A549 (cell line): ENCODE results near the gene SKI. TPM values are rescaled to one million over a fixed set of nuclear protein-coding genes. Genes with fewer than 3 reads are reported as not detected.

ENCODE experiments used
- ATAC-seq, 2 experiments: fragments of 200-7000 bp in 1 of 2; fragments of >200 bp in 1 of 2; cut with Nextera tagmentation in 1 of 2; cut with Tn5 transposase in 1 of 2; 3 replicates each; pipeline versions ENCODE4 v1.8.0 to v1.9.1; 2018 to 2020; ENCODE audit warnings: mild to moderate bottlenecking in 1 of 2, moderate library complexity in 1 of 2
- CTCF ChIA-PET: fragments of 300-600 bp; sonication (Branson Sonifier 250); formaldehyde crosslinking; extraction: SDS; loops from one replicate; lab custom pipeline; 2021; ENCODE audit warnings: antibody characterized with exemption, inconsistent platforms; lab: Yijun Ruan, JAX
- POLR2A ChIA-PET: fragments of 350-600 bp; formaldehyde crosslinking; extraction: SDS; loops from one replicate; lab custom pipeline; 2021; ENCODE audit warnings: antibody characterized with exemption, inconsistent platforms; lab: Yijun Ruan, JAX
- DNase-seq, 2 experiments: peaks; one replicate each; pipeline versions ENCODE4 v3.0.0 to v3.0.0-alpha.2; 2011 to 2016; ENCODE audit warnings: low read depth in 1 of 2, low spot score in 1 of 2
- FAIRE-seq: peaks from 2 replicates; lab custom pipeline; 2011; peaks lifted over from hg19 to GRCh38; lab: Jason Lieb, UNC
- H3K27ac ChIP-seq, 2 experiments: fragments of >200 bp; sonication (Bioruptor Twin); formaldehyde crosslinking; 3 replicates each; pipeline ENCODE4 v1.5.1; 2016 to 2017
- H3K4me1 ChIP-seq: fragments of >200 bp; sonication (Bioruptor Twin); formaldehyde crosslinking; 3 replicates; pipeline ENCODE4 v1.6.1; 2016
- H3K4me2 ChIP-seq: fragments of >200 bp; sonication (Bioruptor Twin); formaldehyde crosslinking; 3 replicates; pipeline ENCODE4 v1.6.1; 2016
- H3K4me3 ChIP-seq: fragments of >200 bp; sonication (Bioruptor Twin); formaldehyde crosslinking; 3 replicates; pipeline ENCODE4 v1.5.1; 2016
- H3K9me3 ChIP-seq: fragments of >200 bp; sonication (Bioruptor Twin); formaldehyde crosslinking; 3 replicates; pipeline ENCODE4 v1.6.1; 2016
- CHD4 ChIP-seq: fragments of 200-600 bp; sonication (generic); IDR thresholded peaks from 2 replicates; pipeline ENCODE4 v1.6.1; 2016; ENCODE audit warnings: antibody characterized with exemption, mild to moderate bottlenecking, borderline replicate concordance
- EHF ChIP-seq: fragments of 250-450 bp; sonication (Bioruptor Pico); IDR thresholded peaks from 2 replicates; pipeline ENCODE4 v1.5.0; 2020; ENCODE audit warnings: mild to moderate bottlenecking
- EHMT2 ChIP-seq: fragments of 200-600 bp; sonication (generic); IDR thresholded peaks from 2 replicates; pipeline ENCODE4 v1.6.1; 2016; ENCODE audit warnings: antibody characterized with exemption, low read depth, mild to moderate bottlenecking, moderate library complexity
- ELK1 ChIP-seq: fragments of 150-350 bp; IDR thresholded peaks from 2 replicates; pipeline ENCODE4 v1.6.1; 2014; ENCODE audit warnings: low read depth, mild to moderate bottlenecking, low read length
- FOSB ChIP-seq: fragments of 250-450 bp; sonication (Bioruptor Pico); IDR thresholded peaks from 2 replicates; pipeline ENCODE4 v1.5.0; 2020; ENCODE audit warnings: mild to moderate bottlenecking, moderate library complexity
- HEYL ChIP-seq: fragments of 250-450 bp; sonication (Bioruptor Pico); IDR thresholded peaks from 2 replicates; pipeline ENCODE4 v1.8.0; 2021; ENCODE audit warnings: mild to moderate bottlenecking, moderate library complexity
- HMGXB4 ChIP-seq: fragments of 250-450 bp; sonication (Bioruptor Pico); IDR thresholded peaks from 2 replicates; pipeline ENCODE4 v1.5.0; 2021; ENCODE audit warnings: mild to moderate bottlenecking, moderate library complexity, borderline replicate concordance
- KDM5A ChIP-seq: fragments of 200-600 bp; sonication (generic); IDR thresholded peaks from 2 replicates; pipeline ENCODE4 v1.6.1; 2016; ENCODE audit warnings: antibody characterized with exemption, mild to moderate bottlenecking
- MAZ ChIP-seq: fragments of 150-350 bp; IDR thresholded peaks from 2 replicates; pipeline ENCODE4 v1.6.1; 2014; ENCODE audit warnings: antibody characterized with exemption, low read depth, low read length, borderline replicate concordance
- MYC ChIP-seq: IDR thresholded peaks from 2 replicates; pipeline ENCODE4 v1.6.1; 2012; ENCODE audit warnings: mild to moderate bottlenecking, inconsistent platforms, low read length, improper control_type of control experiment, borderline replicate concordance
- PHF8 ChIP-seq: fragments of 200-600 bp; sonication (generic); IDR thresholded peaks from 2 replicates; pipeline ENCODE4 v1.6.1; 2016; ENCODE audit warnings: low read depth, mild to moderate bottlenecking, antibody characterized with exemption, moderate library complexity, borderline replicate concordance
- POLR2A ChIP-seq: IDR thresholded peaks from 2 replicates; pipeline ENCODE4 v1.6.1; 2012; ENCODE audit warnings: mild to moderate bottlenecking, low read length
- POLR2AphosphoS2 ChIP-seq: conservative IDR thresholded peaks from 2 replicates; pipeline ENCODE4 v1.6.1; 2012; ENCODE audit warnings: low read length, improper control_type of control experiment, inconsistent platforms
- RAD21 ChIP-seq, 2 experiments: fragments of >200 bp in 1 of 2; sonication (Bioruptor Twin) in 1 of 2; formaldehyde crosslinking in 1 of 2; IDR thresholded peaks in 1 of 2; conservative IDR thresholded peaks in 1 of 2; 2 replicates in 1 of 2; 3 replicates in 1 of 2; pipeline ENCODE4 v1.6.1; 2012 to 2018; ENCODE audit warnings: inconsistent platforms in 1 of 2
- RARB ChIP-seq: fragments of 250-450 bp; sonication (Bioruptor Pico); IDR thresholded peaks from 2 replicates; pipeline ENCODE4 v1.8.0; 2021; ENCODE audit warnings: mild to moderate bottlenecking, moderate library complexity
- RCOR1 ChIP-seq: fragments of 150-350 bp; IDR thresholded peaks from 2 replicates; pipeline ENCODE4 v1.6.1; 2014; ENCODE audit warnings: antibody characterized with exemption, low read length, low read depth
- RNF2 ChIP-seq: fragments of 200-600 bp; sonication (generic); IDR thresholded peaks from 2 replicates; pipeline ENCODE4 v1.6.1; 2016; ENCODE audit warnings: low read depth, mild to moderate bottlenecking, antibody characterized with exemption, moderate library complexity, borderline replicate concordance
- TP53 ChIP-seq: fragments of 250-450 bp; sonication (Bioruptor Pico); IDR thresholded peaks from 2 replicates; pipeline ENCODE4 v1.5.0; 2021; ENCODE audit warnings: mild to moderate bottlenecking, moderate library complexity
- ZNF302 ChIP-seq: fragments of 250-450 bp; sonication (Bioruptor Pico); IDR thresholded peaks from 2 replicates; pipeline ENCODE4 v1.9.0; 2021; ENCODE audit warnings: inconsistent platforms, mild to moderate bottlenecking, moderate library complexity
- WGBS: methylation state at CpG from one replicate; pipeline ENCODE4 v1.1.6; 2017; ENCODE audit errors: missing lambda C conversion rate; 5-methylcytosine and 5-hydroxymethylcytosine counted together
- polyA plus RNA-seq, 4 experiments: library from polyadenylated mRNA; depleted of rRNA in 3 of 4; stranded (reverse); fragments of >200 nt; fragmentation: RNase III in 1 of 4; extraction: RNeasy Plus Mini Kit Qiagen cat#74134 plus additional on column Dnase treatment in 1 of 4; gene quantifications; 2 replicates in 3 of 4; 3 replicates in 1 of 4; pipeline ENCODE4 v1.2.3, GENCODE V29; 2011 to 2017
- TF ChIP-seq, protein P1 (sequence below): fragments of >200 bp; sonication (Bioruptor Twin); formaldehyde crosslinking; IDR thresholded peaks from 3 replicates; pipeline ENCODE4 v1.6.1; 2016
- TF ChIP-seq, protein P2 (sequence below): IDR thresholded peaks from 2 replicates; pipeline ENCODE4 v1.6.1; 2012; ENCODE audit warnings: low read depth, borderline replicate concordance
- TF ChIP-seq, protein P3 (sequence below): fragments of 250-450 bp; sonication (Bioruptor Pico); IDR thresholded peaks from 2 replicates; pipeline ENCODE4 v1.5.0; 2020; ENCODE audit warnings: low read depth, mild to moderate bottlenecking, moderate library complexity

The SKI gene
- polyA plus RNA-seq, 2 of the 4 experiments (the other 2 are of a cell fraction) = 2.8 to 12.0 TPM

GRCh38 chr1:2347409-2347785, 119.3 kb downstream of the SKI start (continued):
- TF ChIP-seq, protein P1, sequence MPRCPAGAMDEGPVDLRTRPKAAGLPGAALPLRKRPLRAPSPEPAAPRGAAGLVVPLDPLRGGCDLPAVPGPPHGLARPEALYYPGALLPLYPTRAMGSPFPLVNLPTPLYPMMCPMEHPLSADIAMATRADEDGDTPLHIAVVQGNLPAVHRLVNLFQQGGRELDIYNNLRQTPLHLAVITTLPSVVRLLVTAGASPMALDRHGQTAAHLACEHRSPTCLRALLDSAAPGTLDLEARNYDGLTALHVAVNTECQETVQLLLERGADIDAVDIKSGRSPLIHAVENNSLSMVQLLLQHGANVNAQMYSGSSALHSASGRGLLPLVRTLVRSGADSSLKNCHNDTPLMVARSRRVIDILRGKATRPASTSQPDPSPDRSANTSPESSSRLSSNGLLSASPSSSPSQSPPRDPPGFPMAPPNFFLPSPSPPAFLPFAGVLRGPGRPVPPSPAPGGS = no peak
- TF ChIP-seq MYC (no peak), KDM5A (no peak), FOSB (CRISPR knock-in tag) (no peak), CHD4 (no peak), RAD21 (conservative IDR thresholded peaks at IDR 0.05 in 1 of 2, IDR thresholded peaks at IDR 0.05 in 1 of 2) (no peak), POLR2A (no peak), RARB (CRISPR knock-in tag) (no peak)
- TF ChIP-seq, protein P2, sequence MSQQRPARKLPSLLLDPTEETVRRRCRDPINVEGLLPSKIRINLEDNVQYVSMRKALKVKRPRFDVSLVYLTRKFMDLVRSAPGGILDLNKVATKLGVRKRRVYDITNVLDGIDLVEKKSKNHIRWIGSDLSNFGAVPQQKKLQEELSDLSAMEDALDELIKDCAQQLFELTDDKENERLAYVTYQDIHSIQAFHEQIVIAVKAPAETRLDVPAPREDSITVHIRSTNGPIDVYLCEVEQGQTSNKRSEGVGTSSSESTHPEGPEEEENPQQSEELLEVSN = no peak
- TF ChIP-seq, protein P3, sequence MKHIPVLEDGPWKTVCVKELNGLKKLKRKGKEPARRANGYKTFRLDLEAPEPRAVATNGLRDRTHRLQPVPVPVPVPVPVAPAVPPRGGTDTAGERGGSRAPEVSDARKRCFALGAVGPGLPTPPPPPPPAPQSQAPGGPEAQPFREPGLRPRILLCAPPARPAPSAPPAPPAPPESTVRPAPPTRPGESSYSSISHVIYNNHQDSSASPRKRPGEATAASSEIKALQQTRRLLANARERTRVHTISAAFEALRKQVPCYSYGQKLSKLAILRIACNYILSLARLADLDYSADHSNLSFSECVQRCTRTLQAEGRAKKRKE = no peak

- no peak for DNase-seq
- no peak overlapping the region for H3K4me2 ChIP-seq
- H3K4me3 ChIP-seq = no peak overlapping the region
- no peak for ATAC-seq
- FAIRE-seq = no peak
- whole genome bisulfite sequencing = 77% methylated on average over 7 of the region's 23 CpGs
- POLR2A ChIA-PET = no interaction called here
- no peaks in the 10 kb centered on the region for H3K4me1 ChIP-seq
- H3K27ac ChIP-seq = no peak overlapping the region
- no peaks in the 10 kb centered on the region for H3K9me3 ChIP-seq
- CTCF ChIA-PET = no interaction called here
- TF ChIP-seq RNF2 (no peak), EHF (CRISPR knock-in tag) (no peak)
Observed at GRCh38 chr1:2347896-2348295, 119.8 kb downstream of the SKI start.

- ATAC-seq (no peak), DNase-seq (no peak), FAIRE-seq (no peak)
- 87% methylated on average over 38 of the region's 59 CpGs for WGBS
- ChIA-PET CTCF (interaction anchor here (1.3 kb wide), 1 partner anchor 23 kb away, joined by 3 read pairs; no protein-coding TSS in a partner anchor), POLR2A (no interaction called here)
- no peaks in the 10 kb centered on the region for H3K9me3 ChIP-seq
- no peak overlapping the region for H3K27ac ChIP-seq
- H3K4me3 ChIP-seq = no peak overlapping the region
- H3K4me1 ChIP-seq = no peaks in the 10 kb centered on the region
- TF ChIP-seq HEYL (CRISPR knock-in tag) = no peak
- TF ChIP-seq, protein P2 = no peak
- TF ChIP-seq ELK1 = no peak
- no peak for TF ChIP-seq RCOR1
- TF ChIP-seq POLR2A = no peak
- TF ChIP-seq POLR2AphosphoS2 = no peak
- no peak for TF ChIP-seq EHF (CRISPR knock-in tag)
- TF ChIP-seq PHF8 = no peak
- no peak for TF ChIP-seq RNF2
- no peak for TF ChIP-seq HMGXB4 (CRISPR knock-in tag)
- no peak for TF ChIP-seq TP53 (CRISPR knock-in tag)
- TF ChIP-seq MAZ = no peak
- TF ChIP-seq, protein P1 = no peak
- no peak for TF ChIP-seq ZNF302 (CRISPR knock-in tag)
- no peak for TF ChIP-seq EHMT2
- TF ChIP-seq RAD21 (conservative IDR thresholded peaks at IDR 0.05 in 1 of 2, IDR thresholded peaks at IDR 0.05 in 1 of 2) = no peak
- no peak for TF ChIP-seq FOSB (CRISPR knock-in tag)
- TF ChIP-seq, all 56 proteins: peak for 0
- no peak overlapping the region for H3K4me2 ChIP-seq
Observed at GRCh38 chr1:2348346-2349325, 120.5 kb downstream of the SKI start.
